Measurements from ENCODE around the gene GATAD2A.

- no peak for TF ChIP-seq CTCF (IDR thresholded peaks at IDR 0.05; ENCODE audit: low read depth, low read length)
- no peak for TF ChIP-seq MAX (IDR thresholded peaks at IDR 0.05; ENCODE audit: low read depth, low read length)
- no peak for TF ChIP-seq POLR2A (IDR thresholded peaks at IDR 0.05; ENCODE audit: extremely low read depth, insufficient read length)
Observed at GRCh38 chr19:19447536-19448237, 42.2 kb downstream of the GATAD2A start.
